ENCODE data around the gene KIF14.

- TF ChIP-seq CTCF (IDR thresholded peaks at IDR 0.05) = no peak
- TF ChIP-seq POLR2AphosphoS5 (IDR thresholded peaks at IDR 0.05) = no peak
Measured at GRCh38 chr1:200538179-200538578, 82.4 kb downstream of the KIF14 start.
